Naive thymus-derived CD4-positive, alpha-beta T cell (primary cell): Measurements from ENCODE around the gene ASB1. TPM values are rescaled to one million over a fixed set of nuclear protein-coding genes. Genes with fewer than 3 reads are reported as not detected.

Experiments
- ATAC-seq: fragments of 150-1000 bp; cut with Tn5 transposase; 2 replicates; pipeline ENCODE4 v1.10.0; 2021; ENCODE audit warnings: mild to moderate bottlenecking, moderate library complexity
- CTCF ChIA-PET: fragments of 350-600 bp; sonication (Branson Sonifier 250); formaldehyde crosslinking; loops from one replicate; lab custom pipeline; 2021; ENCODE audit warnings: antibody characterized with exemption; lab: Charles Lee
- POLR2A ChIA-PET: fragments of 350-600 bp; sonication (Branson Sonifier 250); formaldehyde crosslinking; loops from one replicate; lab custom pipeline; 2021; ENCODE audit warnings: antibody characterized with exemption, inconsistent platforms; lab: Charles Lee
- DNase-seq, 9 donors: peaks; one replicate each; pipeline versions ENCODE4 v3.0.0 to v3.0.0-alpha.2; 2020 to 2022; ENCODE audit warnings: mixed read lengths in 1 of 9
- H3K27ac ChIP-seq: one replicate; pipeline ENCODE4 v1.7.0; 2013; ENCODE audit warnings: mild to moderate bottlenecking, low read depth, low read length, moderate library complexity
- H3K27me3 ChIP-seq, 2 donors: one replicate each; pipeline ENCODE4 v1.7.0; 2013; ENCODE audit warnings: low read length in 2 of 2, mild to moderate bottlenecking in 2 of 2, moderate library complexity in 2 of 2; ENCODE audit not compliant: control insufficient read depth in 2 of 2, insufficient read depth in 2 of 2
- H3K36me3 ChIP-seq, 3 experiments: 1 replicate in 2 of 3; 2 replicates in 1 of 3; pipeline ENCODE4 v1.7.0; 2013; ENCODE audit warnings: low read length in 3 of 3, mild to moderate bottlenecking in 3 of 3, moderate library complexity in 1 of 3; ENCODE audit not compliant: insufficient read depth in 3 of 3, control insufficient read depth in 2 of 3
- H3K4me1 ChIP-seq, 2 donors: one replicate each; pipeline ENCODE4 v1.7.0; 2013; ENCODE audit warnings: low read length in 2 of 2, mild to moderate bottlenecking in 2 of 2, moderate library complexity in 1 of 2; ENCODE audit not compliant: control insufficient read depth in 2 of 2, insufficient read depth in 2 of 2
- H3K4me3 ChIP-seq: 2 replicates; pipeline ENCODE4 v1.7.0; 2013; ENCODE audit warnings: mild to moderate bottlenecking, low read length
- H3K9me3 ChIP-seq, 3 experiments: 1 replicate in 2 of 3; 2 replicates in 1 of 3; pipeline ENCODE4 v1.7.0; 2013; ENCODE audit warnings: low read length in 3 of 3; ENCODE audit not compliant: control insufficient read depth in 2 of 3
- H3K27ac Mint-ChIP-seq, 9 donors: one replicate each; pipeline ENCODE4 v1.8.0; 2020 to 2022; ENCODE audit warnings: mixed read lengths in 9 of 9, mild to moderate bottlenecking in 8 of 9, moderate library complexity in 5 of 9, inconsistent platforms in 2 of 9
- H3K27me3 Mint-ChIP-seq, 5 donors: one replicate each; pipeline ENCODE4 v1.8.0; 2021 to 2022; ENCODE audit warnings: mixed read lengths in 5 of 5, mild to moderate bottlenecking in 1 of 5
- H3K36me3 Mint-ChIP-seq, 5 donors: one replicate each; pipeline ENCODE4 v1.8.0; 2020 to 2022; ENCODE audit warnings: mixed read lengths in 5 of 5, mild to moderate bottlenecking in 3 of 5, inconsistent platforms in 1 of 5
- H3K4me1 Mint-ChIP-seq, 7 donors: one replicate each; pipeline ENCODE4 v1.8.0; 2020 to 2022; ENCODE audit warnings: mixed read lengths in 7 of 7, mild to moderate bottlenecking in 3 of 7, inconsistent platforms in 1 of 7
- H3K4me3 Mint-ChIP-seq, 10 donors: one replicate each; pipeline ENCODE4 v1.8.0; 2020 to 2022; ENCODE audit warnings: mild to moderate bottlenecking in 10 of 10, mixed read lengths in 10 of 10, moderate library complexity in 6 of 10, inconsistent platforms in 2 of 10
- H3K9me3 Mint-ChIP-seq, 11 donors: one replicate each; pipeline ENCODE4 v1.8.0; 2020 to 2022; ENCODE audit warnings: mixed read lengths in 11 of 11, mild to moderate bottlenecking in 4 of 11, inconsistent platforms in 1 of 11, moderate library complexity in 1 of 11
- intact Hi-C, 2 donors: fragments of 100-400 bp; cut with micrococcal nuclease; formaldehyde crosslinking; loops; one replicate each; pipeline ENCODE4 v1.15.1; 2023
- polyA plus RNA-seq, 2 donors: library from polyadenylated mRNA; unstranded; fragments of 300-500 nt; fragmentation: Illumina TruSeq; gene quantifications; one replicate each; pipeline ENCODE4 v1.2.3, GENCODE V29; 2021
- total RNA-seq, 6 experiments: library from RNA in 5 of 6; stranded (reverse) in 5 of 6; gene quantifications; 1 replicate in 5 of 6; 2 replicates in 1 of 6; pipeline ENCODE4 v1.2.3 and lab custom pipeline; 2021 to 2026

The ASB1 gene
- total and polyA plus RNA-seq, 7 experiments from 2014 or later = 17.5 to 55.2 (median 29.3) TPM

DNA sequence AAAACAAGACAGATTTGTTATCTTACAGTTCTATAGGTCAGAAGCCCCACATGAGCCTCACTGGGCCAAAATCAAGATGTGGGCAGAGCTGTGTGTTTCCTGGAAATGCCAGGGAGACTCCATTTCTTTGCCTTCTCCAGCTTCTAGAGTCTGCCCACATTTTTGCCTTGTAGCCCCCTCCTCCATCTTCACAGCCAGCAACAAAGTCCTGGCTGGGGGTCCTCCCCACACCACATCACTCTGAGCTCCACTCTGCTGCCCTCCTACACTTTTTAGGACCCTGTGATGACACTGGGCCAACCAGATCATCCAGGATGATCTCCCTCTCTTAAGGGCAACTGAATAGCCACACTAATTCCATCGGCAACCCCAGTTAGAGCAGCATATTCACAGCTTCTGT lies 34.3 kb downstream of the ASB1 start:
- Mint-ChIP-seq H3K4me1 (peaks cover 0 to 6% (median 0%) of the 10 kb centered on the region in 7 donors), H3K27ac (peak overlapping the region in 2 of 9 donors; percentile 16 to 43), H3K4me3 (no peak overlapping the region), H3K9me3 (peaks cover 0 to 12% (median 7%) of the 10 kb centered on the region in 11 donors), H3K27me3 (peaks cover 0 to 11% (median 0%) of the 10 kb centered on the region in 5 donors), H3K36me3 (peaks cover 0 to 8% (median 0%) of the 10 kb centered on the region in 5 donors)
- Histone ChIP-seq H3K4me1 (no peaks in the 10 kb centered on the region), H3K36me3 (no peaks in the 10 kb centered on the region), H3K9me3 (peaks cover 0 to 3% (median 0%) of the 10 kb centered on the region in 3 experiments), H3K4me3 (no peak overlapping the region), H3K27me3 (no peaks in the 10 kb centered on the region), H3K27ac (no peak overlapping the region)
- ChIA-PET CTCF (interaction anchor here (0.6 to 1.9 kb wide), 7 partner anchors 12 to 471 kb away, joined by 3 to 13 read pairs (median 5); no protein-coding TSS in a partner anchor), POLR2A (no interaction called here)
- ATAC-seq = no peak
- DNase-seq = no peak
- intact Hi-C loops = loop anchor here in 1 of 2 donors (10.0 kb wide), 1 partner anchor 1684 kb away; the partner anchor contains the start of gene OTOS

DNA sequence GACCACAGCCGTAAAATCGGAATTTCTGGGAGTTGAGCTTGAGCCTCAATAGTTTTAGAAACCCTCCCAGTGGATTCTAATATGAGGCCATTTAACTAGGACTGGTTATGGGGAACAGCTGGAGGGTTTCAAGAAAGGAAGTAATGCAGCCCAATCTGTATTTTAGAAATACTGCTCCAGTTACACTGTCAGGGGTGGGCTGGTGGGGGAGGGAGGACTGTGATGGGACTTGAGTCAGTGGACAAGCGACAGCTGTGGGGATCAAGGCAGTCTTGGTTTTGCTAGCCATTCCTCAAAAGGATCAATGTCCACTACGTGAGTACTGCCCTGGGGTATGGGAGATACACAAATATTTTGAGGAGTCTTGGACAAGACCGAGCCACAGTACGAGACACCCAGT lies 34.8 kb downstream of the ASB1 start:
- DNase-seq (no peak), ATAC-seq (no peak)
- no peaks in the 10 kb centered on the region for H3K36me3 ChIP-seq
- no peak overlapping the region for H3K4me3 ChIP-seq
- H3K27me3 ChIP-seq = no peaks in the 10 kb centered on the region
- Mint-ChIP-seq H3K4me1 (peaks cover 0 to 6% (median 0%) of the 10 kb centered on the region in 7 donors), H3K4me3 (no peak overlapping the region), H3K27me3 (peaks cover 0 to 11% (median 0%) of the 10 kb centered on the region in 5 donors), H3K36me3 (peaks cover 0 to 5% (median 0%) of the 10 kb centered on the region in 5 donors), H3K9me3 (peaks cover 0 to 7% (median 3%) of the 10 kb centered on the region in 11 donors), H3K27ac (peak overlapping the region in 2 of 9 donors; percentile 16 to 43)
- H3K9me3 ChIP-seq = no peaks in the 10 kb centered on the region
- CTCF ChIA-PET = interaction anchor here (1.0 to 1.9 kb wide), 5 partner anchors 91 to 104 kb away, joined by 4 to 13 read pairs (median 5); no protein-coding TSS in a partner anchor
- no peaks in the 10 kb centered on the region for H3K4me1 ChIP-seq
- POLR2A ChIA-PET = no interaction called here
- intact Hi-C loops = loop anchor here in 1 of 2 donors (10.0 kb wide), 1 partner anchor 1683 kb away; the partner anchor contains the start of gene OTOS
- H3K27ac ChIP-seq = no peak overlapping the region

DNA sequence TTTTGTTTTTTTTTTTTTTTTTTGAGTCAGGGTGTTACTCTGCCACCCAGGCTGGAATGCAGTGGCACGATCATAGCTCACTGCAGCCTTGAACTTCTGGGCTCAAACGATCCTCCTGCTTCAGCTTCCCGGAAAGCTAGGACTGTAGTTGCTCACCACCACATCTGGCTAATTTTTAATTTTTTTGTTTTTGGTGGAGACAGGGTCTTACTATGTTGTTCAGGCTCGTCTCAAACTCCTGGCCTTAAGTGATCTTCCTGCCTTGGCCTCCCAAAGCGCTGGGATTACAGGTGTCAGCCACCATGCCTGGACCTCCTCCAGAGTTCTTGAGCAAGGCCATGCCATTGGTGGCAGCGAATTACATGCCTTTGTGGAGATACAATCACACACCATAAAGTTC lies 35.2 kb downstream of the ASB1 start:
- no peak overlapping the region for H3K4me3 Mint-ChIP-seq
- DNase-seq (no peak), ATAC-seq (no peak)
- H3K36me3 ChIP-seq = no peaks in the 10 kb centered on the region
- peak overlapping the region in 1 of 9 donors; percentile 38 for H3K27ac Mint-ChIP-seq
- no peaks in the 10 kb centered on the region for H3K27me3 ChIP-seq
- intact Hi-C loops = loop anchor here (1.0 to 10.0 kb wide), 5 partner anchors 35 to 1683 kb away; partner anchors contain the start of genes ASB1 (in 1 of the 2), OTOS (in 1 of the 2) and RAMP1 (in 1 of the 2)
- peaks cover 0 to 6% (median 0%) of the 10 kb centered on the region in 7 donors for H3K4me1 Mint-ChIP-seq
- POLR2A ChIA-PET = no interaction called here
- CTCF ChIA-PET = interaction anchor here (1.0 to 1.9 kb wide), 5 partner anchors 91 to 105 kb away, joined by 4 to 13 read pairs (median 5); no protein-coding TSS in a partner anchor
- peaks cover 0 to 11% (median 0%) of the 10 kb centered on the region in 5 donors for H3K27me3 Mint-ChIP-seq
- peaks cover 0 to 3% (median 0%) of the 10 kb centered on the region in 11 donors for H3K9me3 Mint-ChIP-seq
- no peak overlapping the region for H3K4me3 ChIP-seq
- H3K4me1 ChIP-seq = no peaks in the 10 kb centered on the region
- H3K27ac ChIP-seq = no peak overlapping the region
- H3K9me3 ChIP-seq = no peaks in the 10 kb centered on the region
- H3K36me3 Mint-ChIP-seq = peaks cover 0 to under 1% (median 0%) of the 10 kb centered on the region in 5 donors

DNA sequence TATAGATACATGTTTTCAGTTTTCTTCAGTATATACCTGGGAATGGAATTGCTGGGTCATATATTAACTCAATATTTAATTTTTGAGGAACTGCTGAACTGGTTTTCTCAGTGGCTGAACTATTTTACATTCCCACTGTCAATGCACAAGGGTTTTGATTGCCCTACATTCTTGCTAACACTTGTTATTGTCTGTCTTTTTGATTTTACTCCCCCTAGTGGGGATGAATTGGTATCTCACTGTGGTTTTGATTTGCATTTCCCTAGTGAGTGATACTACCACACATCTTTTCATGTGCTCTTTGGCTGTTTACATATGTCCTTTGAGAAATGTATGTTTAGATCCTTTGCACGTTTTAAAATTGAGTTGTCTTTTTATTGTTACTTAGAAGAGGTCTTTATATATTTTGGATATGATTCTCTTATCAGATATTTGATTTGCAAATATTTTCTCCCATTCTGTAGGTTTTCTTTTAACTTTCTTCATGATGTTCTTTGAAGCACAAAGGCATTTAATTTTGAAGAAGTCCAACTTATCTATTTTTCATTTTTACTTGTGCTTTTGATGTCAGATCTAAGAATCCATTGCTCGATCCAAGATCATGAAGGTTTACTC lies 36.2 kb downstream of the ASB1 start:
- Mint-ChIP-seq H3K27ac (no peak overlapping the region), H3K4me1 (peaks cover 0 to 6% (median 0%) of the 10 kb centered on the region in 7 donors), H3K4me3 (no peak overlapping the region), H3K36me3 (no peaks in the 10 kb centered on the region), H3K27me3 (peaks cover 0 to 10% (median 0%) of the 10 kb centered on the region in 5 donors), H3K9me3 (no peaks in the 10 kb centered on the region)
- ChIA-PET CTCF (no interaction called here), POLR2A (no interaction called here)
- no peaks in the 10 kb centered on the region for H3K27me3 ChIP-seq
- intact Hi-C loops = loop anchor here (1.0 to 10.0 kb wide), 6 partner anchors 36 to 1682 kb away; partner anchors contain the start of genes ASB1 (in 1 of the 2), OTOS (in 1 of the 2) and RAMP1 (in 1 of the 2)
- peak; percentile 76 for ATAC-seq
- no peak overlapping the region for H3K27ac ChIP-seq
- H3K4me1 ChIP-seq = no peaks in the 10 kb centered on the region
- peak in 6 of 9 donors; percentile 16 to 67 (median 58) for DNase-seq
- no peaks in the 10 kb centered on the region for H3K36me3 ChIP-seq
- H3K4me3 ChIP-seq = no peak overlapping the region
- H3K9me3 ChIP-seq = no peaks in the 10 kb centered on the region

DNA sequence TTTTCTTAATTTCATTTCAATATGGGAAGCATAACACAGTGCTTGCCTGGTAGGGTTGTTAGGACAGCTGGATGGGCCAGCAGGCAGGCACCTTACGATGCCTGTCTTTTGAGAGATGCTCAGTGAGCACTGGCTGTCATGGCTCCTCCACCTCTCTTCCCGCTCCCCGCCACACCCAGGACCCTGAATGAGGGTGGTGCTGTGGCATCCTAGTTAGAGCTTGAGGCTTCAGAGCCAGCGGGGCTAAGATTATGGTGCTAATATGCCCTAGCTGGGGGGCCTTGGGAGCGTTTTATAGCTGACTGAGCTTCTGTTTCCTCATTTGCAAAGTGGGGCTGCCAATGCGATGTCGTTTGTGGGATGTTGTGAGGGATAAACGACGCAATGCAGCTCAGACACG lies 37.7 kb downstream of the ASB1 start:
- no peaks in the 10 kb centered on the region for H3K27me3 ChIP-seq
- H3K4me1 ChIP-seq = no peaks in the 10 kb centered on the region
- no peaks in the 10 kb centered on the region for H3K9me3 ChIP-seq
- H3K36me3 ChIP-seq = no peaks in the 10 kb centered on the region
- no peak overlapping the region for H3K4me3 ChIP-seq
- DNase-seq (no peak), ATAC-seq (no peak)
- CTCF ChIA-PET = interaction anchor here (1.2 kb wide), 1 partner anchor 94 kb away, joined by 7 read pairs; no protein-coding TSS in a partner anchor
- intact Hi-C loops = loop anchor here in 1 of 2 donors (10.0 kb wide), 1 partner anchor 1680 kb away; the partner anchor contains the start of gene OTOS
- H3K27me3 Mint-ChIP-seq = peaks cover 0 to 10% (median 0%) of the 10 kb centered on the region in 5 donors
- peaks cover 0 to 14% (median 7%) of the 10 kb centered on the region in 11 donors for H3K9me3 Mint-ChIP-seq
- H3K27ac Mint-ChIP-seq = no peak overlapping the region
- no peak overlapping the region for H3K27ac ChIP-seq
- H3K4me3 Mint-ChIP-seq = no peak overlapping the region
- H3K4me1 Mint-ChIP-seq = peaks cover 0 to 6% (median 0%) of the 10 kb centered on the region in 7 donors
- POLR2A ChIA-PET = no interaction called here
- H3K36me3 Mint-ChIP-seq = peaks cover 0 to 14% (median 6%) of the 10 kb centered on the region in 5 donors

DNA sequence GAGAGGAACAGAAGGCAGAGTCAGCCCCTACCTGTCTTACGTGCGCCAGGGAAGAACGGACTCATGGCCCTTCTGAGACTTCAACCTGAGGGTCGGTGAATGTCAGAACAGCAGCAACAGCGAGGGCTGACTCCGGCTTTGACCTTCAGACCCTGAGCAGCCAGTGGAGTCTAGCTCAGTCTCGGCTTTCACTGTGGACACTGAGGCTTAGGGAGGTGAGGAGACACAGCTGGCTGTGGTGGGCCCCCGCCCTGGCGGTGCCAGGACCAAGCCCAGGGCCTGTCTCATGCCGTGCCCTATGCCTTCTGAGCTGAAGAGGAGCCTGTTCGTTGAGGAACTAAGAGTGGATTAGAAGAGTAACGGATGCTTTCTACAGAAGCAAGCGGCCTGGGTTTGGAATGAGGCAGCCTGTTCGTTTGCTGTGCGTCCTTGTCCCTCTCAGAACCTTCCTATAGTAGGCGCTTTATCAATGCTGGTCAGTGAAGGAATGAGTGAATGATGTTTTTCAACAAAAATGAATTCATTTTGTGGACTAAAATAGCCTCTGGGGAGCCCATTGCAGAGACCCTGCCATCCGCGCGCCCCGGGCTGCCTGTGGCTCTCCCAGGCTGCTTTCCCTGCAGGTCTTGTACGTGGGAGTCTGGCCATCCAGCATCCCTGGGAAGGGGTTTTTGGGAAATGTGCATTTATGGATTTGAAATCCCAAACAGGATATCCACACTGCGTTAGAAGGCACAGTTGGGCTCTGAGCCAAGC lies 38.9 kb downstream of the ASB1 start:
- DNase-seq (no peak), ATAC-seq (no peak)
- CTCF ChIA-PET = interaction anchor here (0.7 kb wide), 1 partner anchor 96 kb away, joined by 3 read pairs; no protein-coding TSS in a partner anchor

More for the DNA sequence above, 38.9 kb downstream of the ASB1 start:
- Mint-ChIP-seq H3K4me1 (peaks cover 0 to 6% (median 0%) of the 10 kb centered on the region in 7 donors), H3K27ac (no peak overlapping the region), H3K4me3 (no peak overlapping the region), H3K27me3 (peaks cover 0 to 13% (median 0%) of the 10 kb centered on the region in 5 donors), H3K9me3 (peaks cover 4 to 23% (median 13%) of the 10 kb centered on the region in 11 donors), H3K36me3 (peaks cover 1 to 21% (median 13%) of the 10 kb centered on the region in 5 donors)
- H3K9me3 ChIP-seq = peaks cover 0 to 4% (median 0%) of the 10 kb centered on the region in 3 experiments
- intact Hi-C loops = loop anchor here in 1 of 2 donors (10.0 kb wide), 1 partner anchor 1679 kb away; the partner anchor contains the start of gene OTOS
- no peaks in the 10 kb centered on the region for H3K27me3 ChIP-seq
- POLR2A ChIA-PET = no interaction called here
- no peak overlapping the region for H3K4me3 ChIP-seq
- no peak overlapping the region for H3K27ac ChIP-seq
- H3K4me1 ChIP-seq = no peaks in the 10 kb centered on the region
- no peaks in the 10 kb centered on the region for H3K36me3 ChIP-seq
